Measurements from ENCODE around the gene CYFIP2.

CYFIP2 gene

GRCh38 chr5:157357823-157358222 is 91.9 kb downstream of the CYFIP2 start:
- Histone ChIP-seq H3K27ac (ENCODE audit: low read length) (no peak overlapping the region), H3K9ac (ENCODE audit: low read length) (no peak overlapping the region), H3K79me2 (ENCODE audit: low read length) (no peaks in the 10 kb centered on the region), H2AFZ (ENCODE audit: low read length) (no peak overlapping the region), H4K20me1 (ENCODE audit: insufficient read depth, low read length) (no peaks in the 10 kb centered on the region), H3K36me3 (replicated peaks; ENCODE audit: insufficient read depth, low read length) (no peaks in the 10 kb centered on the region; the same call in 1 of the 2 replicates), H3K27me3 (replicated peaks; ENCODE audit: insufficient read depth, low read length) (no peaks in the 10 kb centered on the region), H3K4me2 (ENCODE audit: low read depth, low read length) (no peak overlapping the region), H3F3A (ENCODE audit: insufficient read depth, low read length) (no peaks in the 10 kb centered on the region), H3K4me3 (ENCODE audit: low read length) (no peak overlapping the region), H3K9me3 (replicated peaks; ENCODE audit: insufficient read depth, low read length) (no peaks in the 10 kb centered on the region), H3K4me1 (ENCODE audit: low read length) (no peaks in the 10 kb centered on the region), H3K9me2 (replicated peaks; ENCODE audit: insufficient read depth, low read length) (no peaks in the 10 kb centered on the region)
- no peak for DNase-seq
- TF ChIP-seq, protein P1, sequence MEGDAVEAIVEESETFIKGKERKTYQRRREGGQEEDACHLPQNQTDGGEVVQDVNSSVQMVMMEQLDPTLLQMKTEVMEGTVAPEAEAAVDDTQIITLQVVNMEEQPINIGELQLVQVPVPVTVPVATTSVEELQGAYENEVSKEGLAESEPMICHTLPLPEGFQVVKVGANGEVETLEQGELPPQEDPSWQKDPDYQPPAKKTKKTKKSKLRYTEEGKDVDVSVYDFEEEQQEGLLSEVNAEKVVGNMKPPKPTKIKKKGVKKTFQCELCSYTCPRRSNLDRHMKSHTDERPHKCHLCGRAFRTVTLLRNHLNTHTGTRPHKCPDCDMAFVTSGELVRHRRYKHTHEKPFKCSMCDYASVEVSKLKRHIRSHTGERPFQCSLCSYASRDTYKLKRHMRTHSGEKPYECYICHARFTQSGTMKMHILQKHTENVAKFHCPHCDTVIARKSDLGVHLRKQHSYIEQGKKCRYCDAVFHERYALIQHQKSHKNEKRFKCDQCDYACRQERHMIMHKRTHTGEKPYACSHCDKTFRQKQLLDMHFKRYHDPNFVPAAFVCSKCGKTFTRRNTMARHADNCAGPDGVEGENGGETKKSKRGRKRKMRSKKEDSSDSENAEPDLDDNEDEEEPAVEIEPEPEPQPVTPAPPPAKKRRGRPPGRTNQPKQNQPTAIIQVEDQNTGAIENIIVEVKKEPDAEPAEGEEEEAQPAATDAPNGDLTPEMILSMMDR (IDR thresholded peaks at IDR 0.05; ENCODE audit: low read length): no peak
- TF ChIP-seq EZH2 (optimal IDR thresholded peaks at IDR 0.05; ENCODE audit: low read depth, low read length) (no peak), EZH2phosphoT487 (IDR thresholded peaks at IDR 0.05; ENCODE audit: low read length) (no peak)

DNA sequence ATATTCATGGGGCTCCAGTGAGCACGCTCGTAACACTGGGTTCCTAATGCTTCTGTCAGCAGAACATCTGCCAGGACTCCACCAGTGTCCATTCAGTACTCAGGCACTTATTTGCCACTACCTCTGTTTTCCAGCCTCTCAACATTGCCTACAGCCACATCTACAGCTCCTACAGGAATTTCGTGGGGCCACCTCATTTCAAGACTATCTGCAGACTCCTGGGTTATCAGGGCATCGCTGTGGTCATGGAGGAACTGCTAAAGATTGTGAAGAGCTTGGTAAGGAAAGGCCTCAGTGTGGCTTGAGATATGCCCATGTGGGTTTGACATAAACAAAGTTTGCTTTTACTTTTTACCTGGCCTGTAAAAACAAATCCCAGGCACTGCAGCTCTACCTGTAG is 92.9 kb downstream of the CYFIP2 start:
- Histone ChIP-seq H3K79me2 (ENCODE audit: low read length) (no peaks in the 10 kb centered on the region), H3K4me1 (ENCODE audit: low read length) (no peaks in the 10 kb centered on the region), H4K20me1 (ENCODE audit: insufficient read depth, low read length) (no peaks in the 10 kb centered on the region), H3K4me2 (ENCODE audit: low read depth, low read length) (no peak overlapping the region), H3K9ac (ENCODE audit: low read length) (no peak overlapping the region), H2AFZ (ENCODE audit: low read length) (no peak overlapping the region), H3F3A (ENCODE audit: insufficient read depth, low read length) (no peaks in the 10 kb centered on the region), H3K4me3 (ENCODE audit: low read length) (no peak overlapping the region), H3K27ac (ENCODE audit: low read length) (no peak overlapping the region), H3K27me3 (replicated peaks; ENCODE audit: insufficient read depth, low read length) (no peaks in the 10 kb centered on the region), H3K9me3 (replicated peaks; ENCODE audit: insufficient read depth, low read length) (no peaks in the 10 kb centered on the region), H3K9me2 (replicated peaks; ENCODE audit: insufficient read depth, low read length) (no peaks in the 10 kb centered on the region), H3K36me3 (replicated peaks; ENCODE audit: insufficient read depth, low read length) (no peaks in the 10 kb centered on the region; the same call in 1 of the 2 replicates)
- DNase-seq: no peak
- TF ChIP-seq, protein P1 (IDR thresholded peaks at IDR 0.05; ENCODE audit: low read length): no peak
- TF ChIP-seq EZH2 (optimal IDR thresholded peaks at IDR 0.05; ENCODE audit: low read depth, low read length) (no peak), EZH2phosphoT487 (IDR thresholded peaks at IDR 0.05; ENCODE audit: low read length) (no peak)

DNA sequence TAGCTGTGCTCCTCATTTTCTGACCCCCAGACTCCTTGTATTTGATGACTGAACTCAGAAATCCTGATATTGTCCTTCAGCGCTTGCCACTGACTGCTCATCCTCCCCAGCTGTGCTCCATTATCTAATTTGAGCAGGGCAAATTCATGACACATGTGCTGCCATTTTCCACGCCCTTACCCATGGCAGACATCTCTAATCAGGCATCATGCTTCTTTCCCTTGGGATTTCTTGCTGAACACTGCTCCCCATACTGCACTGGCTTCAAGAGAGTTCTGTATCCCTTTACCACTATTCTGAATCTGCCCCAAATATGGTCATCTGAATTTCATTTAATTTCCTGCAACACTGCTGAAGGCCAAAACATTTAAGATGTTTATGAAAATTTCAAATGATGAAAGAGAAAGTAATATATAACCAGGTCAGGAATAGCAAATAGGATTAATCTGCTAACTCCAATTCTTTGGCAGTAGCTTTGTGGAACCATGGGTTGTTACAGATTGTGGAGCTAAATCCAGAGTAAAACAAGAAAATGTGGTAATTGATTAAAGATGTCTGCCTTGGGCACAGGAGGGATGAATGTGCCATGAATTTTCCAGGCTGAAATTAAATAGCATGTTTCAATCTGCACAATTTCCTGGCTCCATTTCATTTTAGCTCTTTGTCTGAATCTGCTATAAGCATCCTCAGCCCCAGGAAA is 93.6 kb downstream of the CYFIP2 start:
- no peak for TF ChIP-seq EZH2 (optimal IDR thresholded peaks at IDR 0.05; ENCODE audit: low read depth, low read length)
- TF ChIP-seq, protein P1 (IDR thresholded peaks at IDR 0.05; ENCODE audit: low read length): no peak
- no peak for TF ChIP-seq EZH2phosphoT487 (IDR thresholded peaks at IDR 0.05; ENCODE audit: low read length)
- Histone ChIP-seq H3F3A (ENCODE audit: insufficient read depth, low read length) (no peaks in the 10 kb centered on the region), H3K9me3 (replicated peaks; ENCODE audit: insufficient read depth, low read length) (no peaks in the 10 kb centered on the region), H3K36me3 (replicated peaks; ENCODE audit: insufficient read depth, low read length) (no peaks in the 10 kb centered on the region; the same call in 1 of the 2 replicates), H3K79me2 (ENCODE audit: low read length) (no peaks in the 10 kb centered on the region), H3K27ac (ENCODE audit: low read length) (no peak overlapping the region), H2AFZ (ENCODE audit: low read length) (no peak overlapping the region), H3K9ac (ENCODE audit: low read length) (no peak overlapping the region), H3K4me1 (ENCODE audit: low read length) (no peaks in the 10 kb centered on the region), H3K4me2 (ENCODE audit: low read depth, low read length) (no peak overlapping the region), H4K20me1 (ENCODE audit: insufficient read depth, low read length) (no peaks in the 10 kb centered on the region), H3K9me2 (replicated peaks; ENCODE audit: insufficient read depth, low read length) (no peaks in the 10 kb centered on the region), H3K4me3 (ENCODE audit: low read length) (no peak overlapping the region), H3K27me3 (replicated peaks; ENCODE audit: insufficient read depth, low read length) (no peaks in the 10 kb centered on the region)
- no peak for DNase-seq
